Psoas muscle (tissue), 8 donors: ENCODE data around the gene KDM4C. TPM values are rescaled to one million over a fixed set of nuclear protein-coding genes. Genes with fewer than 3 reads are reported as not detected.

ENCODE experiments used
- ATAC-seq, 4 donors: fragments of 200-7000 bp; cut with Tn5 transposase; one replicate each; pipeline ENCODE4 v1.9.1; 2020; ENCODE audit warnings: moderate library complexity in 3 of 4, mild to moderate bottlenecking in 2 of 4
- DNase-seq, 2 donors: peaks; one replicate each; pipeline ENCODE4 v3.0.0-alpha.2; 2020
- H3K27ac ChIP-seq: fragments of 200-600 bp; one replicate; pipeline ENCODE4 v1.8.0; 2022
- H3K27me3 ChIP-seq, 3 donors: fragments of 200-600 bp in 1 of 3; one replicate each; pipeline versions ENCODE4 v1.6.1 to v1.8.0; 2013 to 2022; ENCODE audit warnings: low read length in 2 of 3, mild to moderate bottlenecking in 2 of 3, moderate library complexity in 1 of 3; ENCODE audit not compliant: insufficient read depth in 3 of 3
- H3K36me3 ChIP-seq, 2 donors: fragments of 200-600 bp in 1 of 2; one replicate each; pipeline versions ENCODE4 v1.6.1 to v1.8.0; 2013 to 2022; ENCODE audit warnings: low read depth in 1 of 2, mild to moderate bottlenecking in 1 of 2, moderate library complexity in 1 of 2; ENCODE audit not compliant: insufficient read depth in 1 of 2
- H3K4me1 ChIP-seq: fragments of 200-600 bp; one replicate; pipeline ENCODE4 v1.8.0; 2022
- H3K4me3 ChIP-seq: fragments of 200-600 bp; one replicate; pipeline ENCODE4 v1.8.0; 2022; ENCODE audit warnings: mild to moderate bottlenecking
- H3K9me3 ChIP-seq: fragments of 200-600 bp; one replicate; pipeline ENCODE4 v1.8.0; 2022
- WGBS, 3 donors: extraction: QIAGEN DNeasy Blood & Tissue Kit; methylation state at CpG; one replicate each; pipeline versions ENCODE4 v1.1.6 to v1.1.7; 2013; 5-methylcytosine and 5-hydroxymethylcytosine counted together
- intact Hi-C, 2 donors: fragments of 100-400 bp; cut with DNase I; formaldehyde crosslinking; loops; one replicate each; pipeline versions ENCODE4 v1.11.0 to v1.14.2; 2022
- polyA plus RNA-seq, 3 donors: library from polyadenylated mRNA; stranded (reverse); fragments of 200-250 nt; gene quantifications; one replicate each; pipeline ENCODE4 v1.2.3, GENCODE V29; 2013
- total RNA-seq, 4 donors: library from RNA; stranded (reverse); fragmentation: NEBNext Ultra II Directional in 2 of 4; extraction: Animal tissue kit (Norgen Biotek cat#: 25700) in 2 of 4; gene quantifications; one replicate each; pipeline versions ENCODE4 v1.2.1 to v1.2.4, GENCODE V29; 2021 to 2023
- TF ChIP-seq, protein P1 (sequence below): fragments of 200-600 bp; IDR thresholded peaks from one replicate; pipeline ENCODE4 v1.8.0; 2022; ENCODE audit warnings: antibody characterized with exemption
- donor health status: healthy with polysubstance abuse.
- donor health status: DM: no; HTN: no; CAD: no; lungs with moderate emphysema.
- donor health status: Bipolar disorder and iron deficiency.
- donor health status: healthy.
- donor health status: DM: yes; HTN: yes; CAD: no.
- donor health status: DM: no; HTN: no; CAD: no.
- donor health status: DM: no; HTN: no; CAD: no.
- donor health status: DM: yes; HTN: yes; CAD: no.

Gene KDM4C
- total and polyA plus RNA-seq, 7 donors: 2.7 to 13.0 (median 10.1) TPM

- no peaks in the 10 kb centered on the region for H3K27me3 ChIP-seq
- H3K4me1 ChIP-seq: no peaks in the 10 kb centered on the region
- peaks cover 3 to 13% of the 10 kb centered on the region in 2 donors for H3K36me3 ChIP-seq
- 42 to 51% (median 42%) methylated on average over 5 of the region's 5 CpGs for WGBS, 3 donors
- no peak overlapping the region for H3K4me3 ChIP-seq
- DNase-seq: no peak
- H3K27ac ChIP-seq: no peak overlapping the region
- intact Hi-C loops: no loop called here
- ATAC-seq: peak in 2 of 4 donors; percentile 58 to 72
- TF ChIP-seq, protein P1, sequence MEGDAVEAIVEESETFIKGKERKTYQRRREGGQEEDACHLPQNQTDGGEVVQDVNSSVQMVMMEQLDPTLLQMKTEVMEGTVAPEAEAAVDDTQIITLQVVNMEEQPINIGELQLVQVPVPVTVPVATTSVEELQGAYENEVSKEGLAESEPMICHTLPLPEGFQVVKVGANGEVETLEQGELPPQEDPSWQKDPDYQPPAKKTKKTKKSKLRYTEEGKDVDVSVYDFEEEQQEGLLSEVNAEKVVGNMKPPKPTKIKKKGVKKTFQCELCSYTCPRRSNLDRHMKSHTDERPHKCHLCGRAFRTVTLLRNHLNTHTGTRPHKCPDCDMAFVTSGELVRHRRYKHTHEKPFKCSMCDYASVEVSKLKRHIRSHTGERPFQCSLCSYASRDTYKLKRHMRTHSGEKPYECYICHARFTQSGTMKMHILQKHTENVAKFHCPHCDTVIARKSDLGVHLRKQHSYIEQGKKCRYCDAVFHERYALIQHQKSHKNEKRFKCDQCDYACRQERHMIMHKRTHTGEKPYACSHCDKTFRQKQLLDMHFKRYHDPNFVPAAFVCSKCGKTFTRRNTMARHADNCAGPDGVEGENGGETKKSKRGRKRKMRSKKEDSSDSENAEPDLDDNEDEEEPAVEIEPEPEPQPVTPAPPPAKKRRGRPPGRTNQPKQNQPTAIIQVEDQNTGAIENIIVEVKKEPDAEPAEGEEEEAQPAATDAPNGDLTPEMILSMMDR: no peak
- no peaks in the 10 kb centered on the region for H3K9me3 ChIP-seq
These were observed 323.4 kb downstream of the KDM4C start for GRCh38 chr9:7081065-7081600.

- H3K36me3 ChIP-seq: peaks cover 0 to 11% of the 10 kb centered on the region in 2 donors
- no peak for DNase-seq
- intact Hi-C loops: no loop called here
- no peak overlapping the region for H3K4me3 ChIP-seq
- WGBS, 3 donors: 94 to 100% (median 99%) methylated on average over 1 of the region's 1 CpG
- H3K27ac ChIP-seq: no peak overlapping the region
- TF ChIP-seq, protein P1: no peak
- no peaks in the 10 kb centered on the region for H3K27me3 ChIP-seq
- no peak for ATAC-seq
- no peaks in the 10 kb centered on the region for H3K4me1 ChIP-seq
- no peaks in the 10 kb centered on the region for H3K9me3 ChIP-seq
These were observed 325.4 kb downstream of the KDM4C start for GRCh38 chr9:7083192-7083591.

DNA sequence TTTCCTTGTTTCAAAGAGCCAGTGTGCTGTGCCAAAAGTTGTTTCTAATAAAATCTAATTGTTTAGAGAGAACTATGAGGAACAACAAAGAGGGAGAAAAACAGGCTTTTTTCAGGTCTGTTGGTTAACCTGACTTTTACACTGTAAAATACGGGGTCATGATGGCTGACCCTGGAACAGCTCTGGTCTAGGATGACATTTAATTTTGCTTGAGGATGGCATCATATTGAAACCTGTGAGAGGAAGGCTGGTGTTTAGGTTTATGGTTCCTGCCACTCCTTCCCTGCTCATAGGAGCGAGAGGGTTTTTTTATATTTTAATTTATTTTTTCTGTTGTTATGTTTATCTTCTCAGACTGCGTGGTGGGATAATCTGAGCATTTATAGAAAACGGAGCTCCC, 327.6 kb downstream of the KDM4C start:
- peaks cover 4% of the 10 kb centered on the region for H3K4me1 ChIP-seq
- intact Hi-C loops: no loop called here
- TF ChIP-seq, protein P1: no peak

DNA sequence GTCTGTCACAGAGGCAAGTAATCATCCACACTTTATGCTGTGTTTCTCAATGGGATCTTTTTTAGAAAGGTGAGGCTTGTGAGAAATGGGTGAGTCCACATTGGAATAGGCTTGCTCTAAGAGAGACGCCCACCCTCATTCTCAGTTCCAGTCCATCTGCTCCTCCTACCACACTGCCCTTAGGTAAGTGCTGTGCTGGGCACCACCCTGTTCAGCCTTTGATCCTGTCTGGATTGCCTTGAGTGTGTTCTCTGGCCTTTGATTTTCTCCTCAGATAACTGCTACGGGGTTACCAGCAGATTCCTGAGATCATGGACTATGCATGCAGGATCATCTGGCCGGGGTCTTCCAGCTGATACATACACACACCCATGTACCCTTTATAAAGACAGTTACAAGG, 328.6 kb downstream of the KDM4C start:
- intact Hi-C loops: no loop called here
- TF ChIP-seq, protein P1: no peak
- 91 to 98% (median 95%) methylated on average over 3 of the region's 3 CpGs for WGBS, 3 donors

More for the DNA sequence above, 327.6 kb downstream of the KDM4C start:
- Histone ChIP-seq H3K4me3 (no peak overlapping the region), H3K36me3 (peaks cover 0 to 11% of the 10 kb centered on the region in 2 donors), H3K9me3 (no peaks in the 10 kb centered on the region), H3K27me3 (no peaks in the 10 kb centered on the region), H3K27ac (no peak overlapping the region)
- 91 to 93% (median 92%) methylated on average over 4 of the region's 4 CpGs for WGBS, 3 donors
- DNase-seq: no peak
- no peak for ATAC-seq

DNA sequence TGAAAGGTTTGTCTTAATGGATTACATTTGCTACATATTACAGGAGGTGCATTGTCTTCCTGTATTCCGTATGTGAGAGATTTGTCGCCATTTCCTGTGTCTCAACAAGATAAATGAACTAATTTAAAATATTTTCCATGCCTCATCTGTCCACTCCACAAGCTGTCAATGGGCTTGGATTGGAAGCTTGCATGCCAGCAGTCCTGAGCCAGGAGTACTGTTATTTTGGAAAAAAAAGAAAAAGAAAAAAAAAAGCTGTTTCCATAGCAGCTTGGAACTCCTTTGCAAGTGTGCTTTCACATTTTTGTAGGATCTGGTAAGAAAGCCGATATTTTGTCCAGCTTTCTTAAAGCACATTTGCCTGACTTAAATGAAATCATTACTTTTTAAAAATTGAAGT, 330.8 kb downstream of the KDM4C start:
- Histone ChIP-seq H3K4me1 (peaks cover 6% of the 10 kb centered on the region), H3K27me3 (no peaks in the 10 kb centered on the region), H3K36me3 (peaks cover 0 to 11% of the 10 kb centered on the region in 2 donors), H3K4me3 (no peak overlapping the region), H3K27ac (no peak overlapping the region), H3K9me3 (no peaks in the 10 kb centered on the region)
- intact Hi-C loops: no loop called here
- TF ChIP-seq, protein P1: no peak
- WGBS, 3 donors: 58 to 69% (median 65%) methylated on average over 3 of the region's 3 CpGs
- ATAC-seq (no peak), DNase-seq (no peak)

More for the DNA sequence above, 328.6 kb downstream of the KDM4C start:
- Histone ChIP-seq H3K36me3 (peaks cover 0 to 11% of the 10 kb centered on the region in 2 donors), H3K4me1 (peaks cover 6% of the 10 kb centered on the region), H3K27ac (no peak overlapping the region), H3K4me3 (no peak overlapping the region), H3K9me3 (no peaks in the 10 kb centered on the region), H3K27me3 (no peaks in the 10 kb centered on the region)
- ATAC-seq (no peak), DNase-seq (no peak)
